Testis (tissue), 3 donors: Measurements from ENCODE around the gene BLMH. TPM values are rescaled to one million over a fixed set of nuclear protein-coding genes. Genes with fewer than 3 reads are reported as not detected.

Experiments
- DNase-seq: peaks from one replicate; pipeline ENCODE4 v3.0.0-alpha.2; 2019
- H3K27ac ChIP-seq, 2 donors: fragments of 200-600 bp; sonication (generic); one replicate each; pipeline ENCODE4 v1.5.1; 2019
- H3K27me3 ChIP-seq: fragments of 200-600 bp; sonication (generic); one replicate; pipeline ENCODE4 v1.5.1; 2019
- H3K36me3 ChIP-seq: fragments of 200-600 bp; sonication (generic); one replicate; pipeline ENCODE4 v1.5.1; 2017; ENCODE audit warnings: low read depth; ENCODE audit errors: missing control alignments
- H3K4me1 ChIP-seq: fragments of 200-600 bp; sonication (generic); one replicate; pipeline ENCODE4 v1.5.1; 2019
- H3K4me3 ChIP-seq, 2 donors: fragments of 200-600 bp; sonication (generic); one replicate each; pipeline ENCODE4 v1.5.1; 2017 to 2019
- H3K9me3 ChIP-seq: fragments of 200-600 bp; sonication (generic); one replicate; pipeline ENCODE4 v1.5.1; 2017
- POLR2A ChIP-seq: fragments of 450-650 bp; IDR thresholded peaks from one replicate; pipeline ENCODE4 v1.6.1; 2017; ENCODE audit warnings: antibody characterized with exemption, mild to moderate bottlenecking, moderate library complexity
- WGBS, 2 donors: methylation state at CpG; one replicate each; pipeline ENCODE4 v1.1.5; 2018; 5-methylcytosine and 5-hydroxymethylcytosine counted together
- intact Hi-C: fragments of 100-400 bp; cut with DNase I; formaldehyde crosslinking; loops from one replicate; pipeline ENCODE4 v1.15.1; 2023; ENCODE audit warnings: low total_unique reads
- polyA plus RNA-seq: library from polyadenylated mRNA; stranded (reverse); fragments of 350-450 nt; fragmentation: Illumina TruSeq; extraction: RNeasy Lipid Tissue Mini Kit (QIAGEN cat#74804); gene quantifications from one replicate; pipeline ENCODE4 v1.2.3, GENCODE V29; 2014; ENCODE audit warnings: low read depth, low replicate concordance; ENCODE audit not compliant: insufficient read depth
- total RNA-seq, 2 donors: library from RNA; depleted of rRNA; stranded (reverse); fragments of >200 nt; gene quantifications; one replicate each; pipeline ENCODE4 v1.2.3, GENCODE V29; 2016
- TF ChIP-seq, protein P1 (sequence below), 3 experiments: fragments of 450-650 bp in 2 of 3; fragments of 200-600 bp in 1 of 3; sonication (generic) in 1 of 3; IDR thresholded peaks; one replicate each; pipeline ENCODE4 v1.5.1; 2016 to 2019; ENCODE audit warnings: antibody characterized with exemption in 3 of 3, mild to moderate bottlenecking in 2 of 3, moderate library complexity in 1 of 3

The BLMH gene
- total and polyA plus RNA-seq, 3 donors from 2014 or later: 36.4 to 54.9 (median 46.9) TPM

DNA sequence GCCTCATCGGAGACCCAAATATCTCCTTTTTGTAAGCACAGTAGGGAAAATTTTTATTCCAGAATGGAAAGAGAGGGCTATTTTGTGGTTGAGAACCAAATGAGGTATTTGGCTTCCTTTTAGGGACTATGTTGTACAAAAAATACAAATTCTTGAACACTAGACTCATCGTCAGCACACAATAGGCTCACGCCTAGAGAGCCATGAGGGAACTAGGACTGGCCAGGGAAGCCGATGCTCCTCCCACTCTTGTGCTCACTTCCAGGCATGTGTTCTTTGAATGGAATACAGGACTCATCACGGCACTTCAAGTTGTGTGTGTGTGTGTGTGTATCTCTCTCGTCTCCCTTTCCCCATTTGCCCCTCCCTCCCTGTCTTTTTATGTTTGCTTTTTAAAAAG is 17.8 kb upstream of the BLMH start:
- TF ChIP-seq, protein P1, sequence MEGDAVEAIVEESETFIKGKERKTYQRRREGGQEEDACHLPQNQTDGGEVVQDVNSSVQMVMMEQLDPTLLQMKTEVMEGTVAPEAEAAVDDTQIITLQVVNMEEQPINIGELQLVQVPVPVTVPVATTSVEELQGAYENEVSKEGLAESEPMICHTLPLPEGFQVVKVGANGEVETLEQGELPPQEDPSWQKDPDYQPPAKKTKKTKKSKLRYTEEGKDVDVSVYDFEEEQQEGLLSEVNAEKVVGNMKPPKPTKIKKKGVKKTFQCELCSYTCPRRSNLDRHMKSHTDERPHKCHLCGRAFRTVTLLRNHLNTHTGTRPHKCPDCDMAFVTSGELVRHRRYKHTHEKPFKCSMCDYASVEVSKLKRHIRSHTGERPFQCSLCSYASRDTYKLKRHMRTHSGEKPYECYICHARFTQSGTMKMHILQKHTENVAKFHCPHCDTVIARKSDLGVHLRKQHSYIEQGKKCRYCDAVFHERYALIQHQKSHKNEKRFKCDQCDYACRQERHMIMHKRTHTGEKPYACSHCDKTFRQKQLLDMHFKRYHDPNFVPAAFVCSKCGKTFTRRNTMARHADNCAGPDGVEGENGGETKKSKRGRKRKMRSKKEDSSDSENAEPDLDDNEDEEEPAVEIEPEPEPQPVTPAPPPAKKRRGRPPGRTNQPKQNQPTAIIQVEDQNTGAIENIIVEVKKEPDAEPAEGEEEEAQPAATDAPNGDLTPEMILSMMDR (IDR thresholded peaks at IDR 0.05): no peak
- no peak for TF ChIP-seq POLR2A
- no peaks in the 10 kb centered on the region for H3K9me3 ChIP-seq
- H3K27me3 ChIP-seq: no peaks in the 10 kb centered on the region
- no peak overlapping the region for H3K4me3 ChIP-seq
- no peaks in the 10 kb centered on the region for H3K36me3 ChIP-seq
- intact Hi-C loops: no loop called here
- H3K27ac ChIP-seq: no peak overlapping the region
- 89 to 93% methylated on average over 6 of the region's 6 CpGs for WGBS, 2 donors
- DNase-seq: no peak
- H3K4me1 ChIP-seq: no peaks in the 10 kb centered on the region

DNA sequence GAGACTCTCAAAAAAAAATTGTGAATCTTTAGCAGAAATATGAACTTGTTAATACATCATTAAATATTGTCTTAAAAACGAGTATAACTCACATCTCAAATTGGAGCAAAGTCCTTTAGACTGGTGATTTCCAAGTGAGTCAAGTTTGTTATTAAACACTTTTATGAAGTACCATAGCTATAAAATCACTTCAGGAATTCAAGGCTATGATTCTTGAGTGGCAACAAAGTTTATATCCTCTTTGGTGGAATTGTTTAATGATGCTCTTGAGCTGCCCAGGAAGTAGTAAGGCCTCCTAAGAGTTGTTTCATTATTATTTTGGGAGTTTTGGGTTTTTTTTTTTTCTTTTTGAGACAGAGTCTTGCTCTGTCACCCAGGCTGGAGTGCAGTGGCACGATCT is 16.7 kb upstream of the BLMH start:
- H3K27ac ChIP-seq: no peak overlapping the region
- no peak for DNase-seq
- no peaks in the 10 kb centered on the region for H3K36me3 ChIP-seq
- no peaks in the 10 kb centered on the region for H3K27me3 ChIP-seq
- H3K4me3 ChIP-seq: no peak overlapping the region
- H3K4me1 ChIP-seq: no peaks in the 10 kb centered on the region
- no peaks in the 10 kb centered on the region for H3K9me3 ChIP-seq
- intact Hi-C loops: no loop called here
- no peak for TF ChIP-seq POLR2A
- TF ChIP-seq, protein P1 (IDR thresholded peaks at IDR 0.05): no peak
- 62 to 74% methylated on average over 2 of the region's 2 CpGs for WGBS, 2 donors

DNA sequence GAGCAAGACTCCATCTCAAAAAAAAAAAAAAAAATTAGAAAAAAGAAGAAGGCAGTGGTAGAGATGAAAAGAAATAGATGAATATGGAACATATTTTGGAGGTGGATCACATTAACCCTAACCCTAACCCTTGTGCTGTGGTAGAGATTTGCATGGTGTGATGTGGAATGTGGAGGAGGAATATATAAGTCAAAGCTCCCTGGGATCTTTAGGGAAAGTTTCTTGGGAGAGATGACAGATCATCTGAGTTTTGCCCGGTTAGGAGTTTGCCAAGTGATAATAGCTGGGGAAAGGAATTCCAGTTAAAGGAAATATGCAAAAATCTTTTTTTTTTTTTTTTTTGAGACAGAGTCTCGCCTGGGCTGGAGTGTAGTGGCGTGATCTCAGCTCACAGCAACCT is 13.0 kb upstream of the BLMH start:
- Histone ChIP-seq H3K27me3 (no peaks in the 10 kb centered on the region), H3K9me3 (no peaks in the 10 kb centered on the region), H3K27ac (no peak overlapping the region), H3K4me3 (no peak overlapping the region), H3K36me3 (no peaks in the 10 kb centered on the region), H3K4me1 (no peaks in the 10 kb centered on the region)
- intact Hi-C loops: no loop called here
- WGBS, 2 donors: 53 to 62% methylated on average over 3 of the region's 3 CpGs
- TF ChIP-seq, protein P1 (IDR thresholded peaks at IDR 0.05): no peak
- TF ChIP-seq POLR2A: no peak
- no peak for DNase-seq

DNA sequence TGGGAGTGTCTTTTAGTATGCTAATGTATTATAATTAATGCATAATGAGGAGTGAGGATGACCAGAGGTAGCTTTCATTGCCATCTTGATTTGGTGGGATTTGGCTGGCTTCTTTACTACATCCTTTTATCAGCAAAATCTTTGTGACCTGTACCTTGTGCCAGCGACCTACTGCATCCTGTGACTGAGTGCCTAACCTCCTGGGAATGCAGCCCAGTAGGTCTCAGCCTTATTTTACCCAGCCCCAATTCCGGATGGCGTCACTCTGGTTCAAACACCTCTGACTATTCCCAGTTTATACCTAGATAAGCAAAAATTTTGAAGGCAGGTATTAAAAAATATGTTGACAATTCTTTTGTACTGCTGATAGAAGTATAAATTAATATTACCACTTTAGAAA is 10.5 kb upstream of the BLMH start:
- intact Hi-C loops: no loop called here

DNA sequence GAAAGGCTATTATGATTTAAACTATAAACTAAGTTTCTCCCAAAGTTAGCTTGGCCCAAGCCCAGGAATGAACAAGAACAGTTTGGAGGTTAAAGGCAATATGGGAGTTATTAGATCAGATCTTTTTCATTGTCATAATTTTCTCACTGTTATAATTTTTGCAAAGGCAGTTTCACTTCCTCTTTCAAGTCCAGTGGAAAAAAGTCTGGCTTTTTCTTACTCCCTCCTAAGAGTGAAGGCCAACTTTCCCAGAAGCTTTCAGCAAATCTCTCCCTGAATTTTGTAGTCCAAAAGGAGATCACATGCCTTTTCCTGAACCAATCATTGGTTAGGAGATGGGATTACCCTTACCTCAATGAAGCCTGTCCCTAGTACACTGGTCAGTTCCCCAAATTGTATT is 9.1 kb upstream of the BLMH start:
- Histone ChIP-seq H3K9me3 (no peaks in the 10 kb centered on the region), H3K36me3 (no peaks in the 10 kb centered on the region), H3K4me1 (no peaks in the 10 kb centered on the region), H3K27ac (no peak overlapping the region), H3K27me3 (no peaks in the 10 kb centered on the region), H3K4me3 (no peak overlapping the region)
- intact Hi-C loops: no loop called here
- no peak for DNase-seq
- TF ChIP-seq, protein P1 (IDR thresholded peaks at IDR 0.05): no peak
- no peak for TF ChIP-seq POLR2A

More for the DNA sequence above, 10.5 kb upstream of the BLMH start:
- Histone ChIP-seq H3K9me3 (no peaks in the 10 kb centered on the region), H3K36me3 (no peaks in the 10 kb centered on the region), H3K4me1 (no peaks in the 10 kb centered on the region), H3K27ac (no peak overlapping the region), H3K4me3 (no peak overlapping the region), H3K27me3 (no peaks in the 10 kb centered on the region)
- no peak for DNase-seq
- WGBS, 2 donors: 85 to 90% methylated on average over 3 of the region's 3 CpGs
- TF ChIP-seq, protein P1 (IDR thresholded peaks at IDR 0.05): no peak
- TF ChIP-seq POLR2A: no peak
